Measurements from ENCODE around the gene ADGRL3.

- TF ChIP-seq CTCF (IDR thresholded peaks at IDR 0.05) (no peak), EZH2 (IDR thresholded peaks at IDR 0.05) (no peak)
Observed at GRCh38 chr4:61520681-61521160, 320.6 kb downstream of the ADGRL3 start.

Data from neural progenitor cell (in vitro differentiated cells).